ENCODE measurements around the gene FBP1.
"Not testable (repeated sequence)": the region's sequence is repeated elsewhere in the genome, so short reads cannot be mapped to it uniquely, and the experiment has no call there.

Gene FBP1

GRCh38 chr9:94602666-94603065, 36.7 kb downstream of the FBP1 start:
- no peak for TF ChIP-seq CTCF (IDR thresholded peaks at IDR 0.05; ENCODE audit: control insufficient read depth, insufficient read depth, low read depth, low read length, missing control alignments)
- no peak for DNase-seq (ENCODE audit: low read depth)
- H3K4me3 ChIP-seq (ENCODE audit: control insufficient read depth, low read depth, low read length) = no peak overlapping the region

GRCh38 chr9:94600715-94601114, 38.6 kb downstream of the FBP1 start:
- H3K4me3 ChIP-seq (ENCODE audit: control insufficient read depth, low read depth, low read length) = no peak overlapping the region
- no peak for TF ChIP-seq CTCF (IDR thresholded peaks at IDR 0.05; ENCODE audit: control insufficient read depth, insufficient read depth, low read depth, low read length, missing control alignments)
- DNase-seq (ENCODE audit: low read depth) = no peak

GRCh38 chr9:94600258-94600657, 39.1 kb downstream of the FBP1 start:
- no peak for TF ChIP-seq CTCF (IDR thresholded peaks at IDR 0.05; ENCODE audit: control insufficient read depth, insufficient read depth, low read depth, low read length, missing control alignments)
- no peak for DNase-seq (ENCODE audit: low read depth)
- H3K4me3 ChIP-seq (ENCODE audit: control insufficient read depth, low read depth, low read length) = no peak overlapping the region

GRCh38 chr9:94599102-94599501, 40.2 kb downstream of the FBP1 start:
- DNase-seq (ENCODE audit: low read depth) = no peak
- TF ChIP-seq CTCF (IDR thresholded peaks at IDR 0.05; ENCODE audit: control insufficient read depth, insufficient read depth, low read depth, low read length, missing control alignments) = no peak
- H3K4me3 ChIP-seq (ENCODE audit: control insufficient read depth, low read depth, low read length) = no peak overlapping the region

- no peak within 1 kb of the TSS for H3K4me3 ChIP-seq (ENCODE audit: control insufficient read depth, low read depth, low read length)
- no peak for DNase-seq (ENCODE audit: low read depth)
- TF ChIP-seq CTCF (IDR thresholded peaks at IDR 0.05; ENCODE audit: control insufficient read depth, insufficient read depth, low read depth, low read length, missing control alignments) = no peak
These were observed 45.6 kb downstream of the FBP1 start, which contains the start of gene FBP2 for GRCh38 chr9:94593459-94594345. Gene FBP2, minus strand, starts transcription at chr9:94593824. Its CDS starts 98 bp downstream, at chr9:94593726.

GRCh38 chr9:94592683-94593082, 46.6 kb downstream of the FBP1 start:
- not testable (repeated sequence) for DNase-seq (ENCODE audit: low read depth)

GRCh38 chr9:94591876-94592275, 47.4 kb downstream of the FBP1 start:
- H3K4me3 ChIP-seq (ENCODE audit: control insufficient read depth, low read depth, low read length) = no peak overlapping the region
- no peak for DNase-seq (ENCODE audit: low read depth)
- no peak for TF ChIP-seq CTCF (IDR thresholded peaks at IDR 0.05; ENCODE audit: control insufficient read depth, insufficient read depth, low read depth, low read length, missing control alignments)

More at GRCh38 chr9:94592683-94593082, 46.6 kb downstream of the FBP1 start:
- not testable (repeated sequence) for H3K4me3 ChIP-seq (ENCODE audit: control insufficient read depth, low read depth, low read length)

- DNase-seq (ENCODE audit: low read depth); H3K4me3 ChIP-seq (ENCODE audit: control insufficient read depth, low read depth, low read length): not testable (repeated sequence)
These were observed 48.2 kb downstream of the FBP1 start for GRCh38 chr9:94591046-94591545.
